ENCODE measurements around the gene PLCD1. TPM values are rescaled to one million over a fixed set of nuclear protein-coding genes. Genes with fewer than 3 reads are reported as not detected.
A peak's percentile ranks its signal among the peaks of the same experiment; 100 is the strongest.

PLCD1 gene
- total RNA-seq, 1 experiment from 2014 or later, result 27.1 TPM

DNA sequence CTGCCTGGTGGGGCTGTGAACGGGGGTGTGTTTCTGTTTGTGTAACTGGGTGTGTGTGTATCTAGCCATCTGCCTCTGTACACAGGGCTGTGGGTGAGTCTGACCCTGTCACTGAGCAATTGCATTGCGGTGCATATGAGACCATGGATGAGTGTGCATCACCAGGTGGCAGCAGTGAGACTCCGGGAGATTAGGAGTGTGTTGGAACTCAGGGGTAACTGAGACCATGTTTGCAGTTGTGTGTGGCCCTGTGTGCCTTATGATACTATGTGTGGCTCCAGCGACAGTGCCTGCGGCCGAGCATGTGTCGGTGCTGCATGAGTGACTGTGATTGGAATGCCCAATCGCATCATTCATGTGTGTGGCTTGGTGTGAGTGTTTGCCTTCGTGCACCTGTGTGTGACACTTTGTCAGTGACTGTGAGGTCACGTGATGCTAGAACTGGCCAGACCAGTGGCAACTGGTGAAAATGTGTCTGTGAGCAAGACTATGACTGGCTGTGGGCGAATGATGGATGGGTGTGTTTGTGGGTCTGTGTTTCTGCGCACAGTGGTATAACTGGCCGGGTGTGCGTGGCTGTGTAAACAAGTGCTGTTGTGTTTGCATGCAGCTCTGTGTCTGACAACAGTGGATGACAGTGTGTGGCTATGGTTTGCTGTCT lies 24.9 kb downstream of the PLCD1 start:
- Mint-ChIP-seq H3K27me3 (ENCODE audit: low read depth) (no peaks in the 10 kb centered on the region; the same call in 1 of the 2 replicates), H3K4me1 (peaks cover 7 to 9% of the 10 kb centered on the region in 2 experiments), H3K27ac (peak overlapping the region in 2 of 3 experiments; percentile 32 to 83; a peak in 2 of 7 replicates), H3K4me3 (no peak overlapping the region; a peak in 1 of 5 replicates), H3K9me3 (no peaks in the 10 kb centered on the region; a peak in 1 of 5 replicates), H3K36me3 (ENCODE audit: insufficient read depth in 1 of 3, low read depth in 3 of 3) (peaks cover 0 to 18% (median 14%) of the 10 kb centered on the region in 3 experiments; a peak in 6 of 7 replicates)
- no peak overlapping the region for H2BK120ac ChIP-seq (ENCODE audit: low read depth, low read length, poor library complexity, severe bottlenecking)
- no peak overlapping the region for H2BK5ac ChIP-seq (ENCODE audit: insufficient read length, low read length)
- no peak overlapping the region for H2BK20ac ChIP-seq (ENCODE audit: low read depth, low read length, poor library complexity, severe bottlenecking)
- H3K79me1 ChIP-seq (ENCODE audit: insufficient read depth, low read depth, low read length, poor library complexity, severe bottlenecking), result no peaks in the 10 kb centered on the region
- no peaks in the 10 kb centered on the region for H3K4me1 ChIP-seq (ENCODE audit: insufficient read depth, low read length)
- no peak overlapping the region for H3K18ac ChIP-seq (ENCODE audit: insufficient read length, low read depth, low read length)
- no peak overlapping the region for H3K4ac ChIP-seq (ENCODE audit: low read depth, low read length)
- H2BK12ac ChIP-seq (ENCODE audit: insufficient read length, low read depth, low read length), result no peak overlapping the region
- H4K20me1 ChIP-seq (ENCODE audit: control insufficient read depth, insufficient read depth, insufficient read length), result no peaks in the 10 kb centered on the region
- TF ChIP-seq CTCF (conservative IDR thresholded peaks at IDR 0.05), result peak; percentile 70
- H3K23ac ChIP-seq (ENCODE audit: insufficient read length, low read depth, low read length), result no peak overlapping the region
- no CpG with 5 or more reads among the region's 14 CpGs for WGBS (ENCODE audit: extremely low coverage, insufficient read length, low lambda C conversion rate)
- no peak overlapping the region for H2AFZ ChIP-seq (ENCODE audit: low read length)
- no peak overlapping the region for H4K8ac ChIP-seq (replicated peaks; ENCODE audit: insufficient read length, low read depth, low read length)
- H3K9ac ChIP-seq (ENCODE audit: extremely low read depth, insufficient read length, low read length), result no peak overlapping the region
- peak; percentile 60 for DNase-seq
- H4K5ac ChIP-seq (ENCODE audit: insufficient read length, low read depth, low read length), result no peak overlapping the region
- no peaks in the 10 kb centered on the region for H3K27me3 ChIP-seq (ENCODE audit: insufficient read depth, low read length)
- H3K23me2 ChIP-seq (ENCODE audit: insufficient read length, low read depth, low read length, poor library complexity, severe bottlenecking), result no peaks in the 10 kb centered on the region
- no peak overlapping the region for H3K14ac ChIP-seq (ENCODE audit: insufficient read depth, low read length)
- no peak overlapping the region for H2AK5ac ChIP-seq (ENCODE audit: insufficient read length, low read length)
- H4K91ac ChIP-seq (ENCODE audit: insufficient read length, low read depth, low read length), result no peak overlapping the region
- H3K27ac ChIP-seq (ENCODE audit: insufficient read length, low read depth, low read length), result no peak overlapping the region
- H3K56ac ChIP-seq (ENCODE audit: insufficient read length, low read depth, low read length), result no peak overlapping the region
- no peak overlapping the region for H2BK15ac ChIP-seq (ENCODE audit: low read depth, low read length)
- no peak overlapping the region for H3T11ph ChIP-seq (ENCODE audit: low read length)
- no peaks in the 10 kb centered on the region for H3K79me2 ChIP-seq (ENCODE audit: insufficient read depth, low read length)
- H3K9me3 ChIP-seq (ENCODE audit: control insufficient read depth, low read depth, low read length), result no peaks in the 10 kb centered on the region
- no peak overlapping the region for H3K4me2 ChIP-seq (ENCODE audit: insufficient read depth, insufficient read length, low read length)

Data from H9 (cell line).